Amniotic stem cell (primary cell): ENCODE results near the gene RIT1.

Source experiments
- DNase-seq: peaks from one replicate; lab custom pipeline; 2025; lab: John Stamatoyannopoulos, UW

Gene RIT1

GRCh38 chr1:155911156-155912055 lies at the start of gene RIT1:
TSS of gene RIT1 (minus strand) at chr1:155911349. CDS start at chr1:155910761, 588 bp downstream.
- peak; percentile 51 for DNase-seq

- no peak for DNase-seq
Measured at GRCh38 chr1:155960081-155960745, 49.1 kb upstream of the RIT1 start.

- DNase-seq: no peak
Measured at GRCh38 chr1:155957411-155957915, 46.3 kb upstream of the RIT1 start.

- no peak for DNase-seq
Measured at GRCh38 chr1:155954645-155955044, 43.5 kb upstream of the RIT1 start.

- DNase-seq: no peak
Measured at GRCh38 chr1:155952505-155952890, 41.3 kb upstream of the RIT1 start.

GRCh38 chr1:155951753-155952504 lies 40.8 kb upstream of the RIT1 start:
- DNase-seq: no peak

GRCh38 chr1:155950829-155951228 lies 39.7 kb upstream of the RIT1 start:
- DNase-seq: no peak

- no peak for DNase-seq
Measured at GRCh38 chr1:155947741-155948140, 36.6 kb upstream of the RIT1 start.

GRCh38 chr1:155947292-155947691 lies 36.1 kb upstream of the RIT1 start:
- DNase-seq: no peak

- DNase-seq: no peak
Measured at GRCh38 chr1:155946633-155947219, 35.6 kb upstream of the RIT1 start.

GRCh38 chr1:155944444-155944799 lies 33.3 kb upstream of the RIT1 start:
- no peak for DNase-seq

GRCh38 chr1:155942578-155943141 lies 31.5 kb upstream of the RIT1 start:
- no peak for DNase-seq

GRCh38 chr1:155941845-155942531 lies 30.8 kb upstream of the RIT1 start:
- DNase-seq: no peak

GRCh38 chr1:155940993-155941844 lies 30.1 kb upstream of the RIT1 start, which contains the start of gene RXFP4:
TSS of gene RXFP4 (plus strand) at chr1:155941638. CDS start at chr1:155941710, 72 bp downstream.
- DNase-seq: no peak

- DNase-seq: no peak
Measured at GRCh38 chr1:155940482-155940992, 29.4 kb upstream of the RIT1 start.

- DNase-seq: no peak
Measured at GRCh38 chr1:155938220-155938627, 27.1 kb upstream of the RIT1 start.

GRCh38 chr1:155934936-155935590 lies 23.9 kb upstream of the RIT1 start:
- DNase-seq: no peak

GRCh38 chr1:155934097-155934935 lies 23.2 kb upstream of the RIT1 start, which contains the start of gene KHDC4:
TSS of gene KHDC4 (minus strand) at chr1:155934413. CDS start at chr1:155934373, 40 bp downstream.
- peak; percentile 97 for DNase-seq
